ENCODE data around the gene ARHGEF9.

GRCh38 chrX:63658920-63659319, 126.1 kb downstream of the ARHGEF9 start:
- TF ChIP-seq CTCF (IDR thresholded peaks at IDR 0.05; ENCODE audit: control extremely low read depth in 1 of 3, insufficient read depth in 1 of 3, low read depth in 1 of 3, low read length in 3 of 3), result no peak
- TF ChIP-seq SP4 (IDR thresholded peaks at IDR 0.05; ENCODE audit: low read length), result no peak
- no peak for TF ChIP-seq CBX5 (IDR thresholded peaks at IDR 0.05; ENCODE audit: low read depth, low read length)
- TF ChIP-seq POLR2AphosphoS5 (IDR thresholded peaks at IDR 0.05; ENCODE audit: low read depth, low read length), result no peak
- TF ChIP-seq GTF2F1 (IDR thresholded peaks at IDR 0.05; ENCODE audit: borderline replicate concordance, low read depth, low read length), result no peak
- no peak for TF ChIP-seq TAF1 (IDR thresholded peaks at IDR 0.05; ENCODE audit: low read depth, low read length)
- TF ChIP-seq MAFK (IDR thresholded peaks at IDR 0.05; ENCODE audit: low read depth, low read length), result no peak
- no peak for TF ChIP-seq NANOG (IDR thresholded peaks at IDR 0.05; ENCODE audit: insufficient read depth, low read depth, low read length, poor library complexity, severe bottlenecking)
- TF ChIP-seq SUZ12 (IDR thresholded peaks at IDR 0.05; ENCODE audit: low read length), result no peak
- TF ChIP-seq YY1 (IDR thresholded peaks at IDR 0.05; ENCODE audit: low read depth, low read length), result no peak
- TF ChIP-seq JUN (IDR thresholded peaks at IDR 0.05; ENCODE audit: low read depth, low read length), result no peak
